ENCODE measurements around the gene CPS1.

CPS1 gene

DNA sequence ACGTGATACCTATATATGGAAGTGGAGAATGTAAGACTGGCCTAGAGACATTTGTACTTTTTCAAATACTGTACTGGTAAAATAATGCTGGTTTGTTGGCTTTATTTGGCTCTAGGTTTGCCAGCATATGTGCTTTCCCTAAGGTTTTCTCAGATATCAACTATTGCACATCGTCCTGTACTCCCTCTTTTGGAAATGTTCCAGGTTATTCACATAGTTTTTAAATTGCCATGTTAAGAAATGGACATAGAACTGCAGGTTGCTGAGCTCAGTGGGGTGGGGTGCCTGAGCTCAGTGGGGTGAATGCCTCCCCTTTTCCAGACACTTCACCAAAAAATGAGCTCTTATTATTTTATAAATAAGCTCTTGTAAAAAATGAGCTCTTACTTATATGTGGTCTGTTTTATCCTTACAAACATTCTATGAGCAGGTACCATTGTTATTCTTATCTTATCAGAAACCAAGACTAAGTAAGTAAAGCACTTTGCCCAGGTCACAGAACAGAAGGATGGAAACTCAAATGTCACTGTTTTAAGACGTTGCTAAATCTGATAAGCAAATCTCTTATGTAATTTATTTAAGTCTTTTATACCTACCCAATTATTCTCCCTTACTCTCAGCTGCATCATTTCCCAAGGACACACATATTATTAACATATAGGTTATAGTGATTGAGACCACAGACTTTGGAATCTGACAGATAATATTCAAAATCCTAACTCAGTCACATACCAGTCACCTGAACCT is 99.0 kb downstream of the CPS1 start:
- no peak for DNase-seq (ENCODE audit: extremely low spot score)
- no peak for TF ChIP-seq TARDBP (IDR thresholded peaks at IDR 0.05)
- TF ChIP-seq ARNT (IDR thresholded peaks at IDR 0.05) = no peak
- TF ChIP-seq L3MBTL2 (conservative IDR thresholded peaks at IDR 0.05) = no peak
- TF ChIP-seq CTBP1 (IDR thresholded peaks at IDR 0.05; ENCODE audit: borderline replicate concordance) = no peak
- no peak for TF ChIP-seq NFRKB (IDR thresholded peaks at IDR 0.05)
- TF ChIP-seq BHLHE40 (IDR thresholded peaks at IDR 0.05; ENCODE audit: borderline replicate concordance) = no peak
- TF ChIP-seq SUZ12 (IDR thresholded peaks at IDR 0.05) = no peak
- no peak for TF ChIP-seq HDGF (IDR thresholded peaks at IDR 0.05; ENCODE audit: borderline replicate concordance)
- TF ChIP-seq LEF1 (IDR thresholded peaks at IDR 0.05; ENCODE audit: borderline replicate concordance) = no peak
- TF ChIP-seq, protein P1, sequence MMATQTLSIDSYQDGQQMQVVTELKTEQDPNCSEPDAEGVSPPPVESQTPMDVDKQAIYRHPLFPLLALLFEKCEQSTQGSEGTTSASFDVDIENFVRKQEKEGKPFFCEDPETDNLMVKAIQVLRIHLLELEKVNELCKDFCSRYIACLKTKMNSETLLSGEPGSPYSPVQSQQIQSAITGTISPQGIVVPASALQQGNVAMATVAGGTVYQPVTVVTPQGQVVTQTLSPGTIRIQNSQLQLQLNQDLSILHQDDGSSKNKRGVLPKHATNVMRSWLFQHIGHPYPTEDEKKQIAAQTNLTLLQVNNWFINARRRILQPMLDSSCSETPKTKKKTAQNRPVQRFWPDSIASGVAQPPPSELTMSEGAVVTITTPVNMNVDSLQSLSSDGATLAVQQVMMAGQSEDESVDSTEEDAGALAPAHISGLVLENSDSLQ (IDR thresholded peaks at IDR 0.05) = no peak
- no peak for TF ChIP-seq SP1 (IDR thresholded peaks at IDR 0.05)
- TF ChIP-seq FOXM1 (IDR thresholded peaks at IDR 0.05; ENCODE audit: borderline replicate concordance) = no peak
- no peak for TF ChIP-seq ZNF384 (IDR thresholded peaks at IDR 0.05)
- ChIA-PET POLR2A (no interaction called here), CTCF (interaction anchor here (0.6 to 0.7 kb wide), 2 partner anchors 81 to 199 kb away, joined by 3 read pairs; no protein-coding TSS in a partner anchor)

DNA sequence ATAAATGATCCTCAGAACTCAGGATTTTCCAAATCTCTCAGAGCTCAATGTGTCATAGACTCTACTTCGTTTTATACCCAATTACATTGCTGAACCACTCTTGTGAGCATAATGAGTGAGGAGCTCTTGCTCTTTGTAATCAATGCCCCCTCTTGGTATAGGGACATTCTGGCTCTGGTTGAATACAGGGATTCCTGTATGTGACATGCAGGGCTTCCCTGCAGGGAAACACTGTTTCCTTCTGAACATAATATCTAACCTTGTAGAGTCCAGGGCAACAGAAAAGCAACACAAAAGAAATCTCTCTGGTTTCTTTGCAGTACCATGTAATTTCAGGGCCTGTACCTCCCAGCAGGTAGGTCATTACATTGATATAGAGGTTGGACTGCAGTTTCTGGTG is 101.5 kb downstream of the CPS1 start:
- ChIA-PET CTCF (interaction anchor here (0.7 kb wide), 1 partner anchor 55 kb away, joined by 7 read pairs; no protein-coding TSS in a partner anchor), POLR2A (no interaction called here)
- TF ChIP-seq NFRKB (IDR thresholded peaks at IDR 0.05) = no peak
- TF ChIP-seq FOXM1 (IDR thresholded peaks at IDR 0.05; ENCODE audit: borderline replicate concordance) = no peak
- TF ChIP-seq ARNT (IDR thresholded peaks at IDR 0.05) = no peak
- no peak for TF ChIP-seq LEF1 (IDR thresholded peaks at IDR 0.05; ENCODE audit: borderline replicate concordance)
- TF ChIP-seq CTBP1 (IDR thresholded peaks at IDR 0.05; ENCODE audit: borderline replicate concordance) = no peak
- TF ChIP-seq FOXA1 (IDR thresholded peaks at IDR 0.05) = no peak
- no peak for TF ChIP-seq BHLHE40 (IDR thresholded peaks at IDR 0.05; ENCODE audit: borderline replicate concordance)
- TF ChIP-seq SP1 (IDR thresholded peaks at IDR 0.05) = no peak
- TF ChIP-seq, protein P1 (IDR thresholded peaks at IDR 0.05) = no peak
- no peak for TF ChIP-seq L3MBTL2 (conservative IDR thresholded peaks at IDR 0.05)
- TF ChIP-seq FOXK2 (IDR thresholded peaks at IDR 0.05) = no peak
- TF ChIP-seq TARDBP (IDR thresholded peaks at IDR 0.05) = no peak
- no peak for TF ChIP-seq ELF4 (IDR thresholded peaks at IDR 0.05)
- TF ChIP-seq HDGF (IDR thresholded peaks at IDR 0.05; ENCODE audit: borderline replicate concordance) = no peak
- DNase-seq (ENCODE audit: extremely low spot score) = no peak

DNA sequence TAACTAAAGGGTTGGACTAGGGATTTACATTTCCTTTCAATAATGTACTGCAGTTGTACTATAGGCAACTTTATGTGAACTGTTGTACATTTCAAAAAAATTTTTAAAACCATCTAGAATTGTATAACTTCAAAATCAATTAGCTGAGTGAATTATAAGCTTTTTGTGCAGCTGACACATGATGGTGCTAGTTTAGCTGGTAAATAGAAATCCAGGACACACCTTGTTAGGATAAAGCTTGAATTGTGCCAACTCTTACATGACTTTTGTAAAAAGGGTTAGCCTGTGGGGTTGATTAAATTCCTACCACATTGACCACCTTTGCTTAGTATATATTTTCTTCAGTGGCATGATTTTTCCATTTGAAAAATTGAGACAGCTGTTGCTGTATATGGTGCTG is 104.4 kb downstream of the CPS1 start:
- ChIA-PET POLR2A (no interaction called here), CTCF (no interaction called here)
- DNase-seq (ENCODE audit: extremely low spot score) = no peak
- no peak for TF ChIP-seq L3MBTL2 (conservative IDR thresholded peaks at IDR 0.05)
- no peak for TF ChIP-seq FOXM1 (IDR thresholded peaks at IDR 0.05; ENCODE audit: borderline replicate concordance)
- no peak for TF ChIP-seq FOXK2 (IDR thresholded peaks at IDR 0.05)
- TF ChIP-seq NFRKB (IDR thresholded peaks at IDR 0.05) = no peak
- TF ChIP-seq ZNF384 (IDR thresholded peaks at IDR 0.05) = no peak
- TF ChIP-seq SUZ12 (IDR thresholded peaks at IDR 0.05) = no peak
- no peak for TF ChIP-seq CTBP1 (IDR thresholded peaks at IDR 0.05; ENCODE audit: borderline replicate concordance)

DNA sequence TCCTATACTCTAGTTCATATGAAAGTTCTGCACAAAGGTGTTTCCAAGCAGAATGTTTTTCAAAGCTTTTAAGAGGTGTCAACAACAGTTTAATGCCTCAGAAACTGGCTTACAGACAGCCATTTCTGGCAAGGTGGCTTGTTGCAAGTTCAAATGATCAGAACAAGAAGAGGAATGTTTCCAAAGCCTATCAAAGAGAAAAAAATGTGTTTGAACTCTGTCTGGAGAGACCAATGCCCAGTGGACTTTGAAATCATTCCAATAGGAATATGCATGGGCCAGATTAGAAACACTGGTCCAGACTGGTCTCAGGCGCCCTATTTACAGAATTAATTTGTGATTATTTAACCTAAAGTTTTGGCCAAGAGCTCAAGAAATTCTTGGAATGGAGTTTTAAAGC is 106.2 kb downstream of the CPS1 start:
- no peak for TF ChIP-seq CTBP1 (IDR thresholded peaks at IDR 0.05; ENCODE audit: borderline replicate concordance)
- no peak for TF ChIP-seq L3MBTL2 (conservative IDR thresholded peaks at IDR 0.05)
- no peak for TF ChIP-seq SUZ12 (IDR thresholded peaks at IDR 0.05)
- TF ChIP-seq, protein P1 (IDR thresholded peaks at IDR 0.05) = no peak
- no peak for TF ChIP-seq TARDBP (IDR thresholded peaks at IDR 0.05)
- no peak for TF ChIP-seq HDGF (IDR thresholded peaks at IDR 0.05; ENCODE audit: borderline replicate concordance)
- no peak for TF ChIP-seq BHLHE40 (IDR thresholded peaks at IDR 0.05; ENCODE audit: borderline replicate concordance)
- no peak for TF ChIP-seq FOXM1 (IDR thresholded peaks at IDR 0.05; ENCODE audit: borderline replicate concordance)
- no peak for TF ChIP-seq NFRKB (IDR thresholded peaks at IDR 0.05)
- TF ChIP-seq FOXK2 (IDR thresholded peaks at IDR 0.05) = no peak
- TF ChIP-seq FOXA1 (IDR thresholded peaks at IDR 0.05) = no peak
- TF ChIP-seq ELF4 (IDR thresholded peaks at IDR 0.05) = no peak
- TF ChIP-seq ZNF384 (IDR thresholded peaks at IDR 0.05) = no peak
- no peak for TF ChIP-seq SP1 (IDR thresholded peaks at IDR 0.05)
- no peak for TF ChIP-seq ARNT (IDR thresholded peaks at IDR 0.05)
- no peak for TF ChIP-seq LEF1 (IDR thresholded peaks at IDR 0.05; ENCODE audit: borderline replicate concordance)
- ChIA-PET POLR2A (no interaction called here), CTCF (interaction anchor here (0.6 kb wide), 1 partner anchor 11 kb away, joined by 4 read pairs; no protein-coding TSS in a partner anchor)
- DNase-seq (ENCODE audit: extremely low spot score) = no peak

DNA sequence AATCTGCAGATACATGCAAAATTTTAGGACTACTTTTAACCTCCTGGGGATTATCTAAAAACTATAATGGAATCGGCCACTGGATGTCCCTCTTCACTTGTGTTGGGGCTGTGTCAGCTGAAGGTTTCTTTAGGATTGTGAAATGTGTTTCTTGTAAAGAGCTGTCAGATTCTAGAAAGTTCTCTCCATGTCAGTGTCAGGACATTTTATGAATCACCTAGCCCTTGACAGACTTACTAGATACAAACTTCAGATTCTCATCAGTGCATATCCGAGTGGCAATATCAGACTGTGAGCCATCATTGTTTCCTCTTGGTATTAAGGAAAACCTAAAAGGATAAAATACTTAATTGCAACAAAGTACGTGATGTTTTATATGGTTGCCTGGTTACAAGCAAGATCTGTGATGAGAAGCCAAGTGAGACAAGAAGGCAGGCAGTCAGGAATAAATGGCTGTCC is 107.3 kb downstream of the CPS1 start:
- POLR2A ChIA-PET = no interaction called here
- CTCF ChIA-PET = no interaction called here
- peak; percentile 9 for DNase-seq (ENCODE audit: extremely low spot score)
- TF ChIP-seq NFRKB (IDR thresholded peaks at IDR 0.05) (no peak), TARDBP (IDR thresholded peaks at IDR 0.05) (no peak), ARNT (IDR thresholded peaks at IDR 0.05) (no peak), FOXA1 (IDR thresholded peaks at IDR 0.05) (no peak), FOXK2 (IDR thresholded peaks at IDR 0.05) (no peak), L3MBTL2 (conservative IDR thresholded peaks at IDR 0.05) (no peak), HDGF (IDR thresholded peaks at IDR 0.05; ENCODE audit: borderline replicate concordance) (no peak), CTBP1 (IDR thresholded peaks at IDR 0.05; ENCODE audit: borderline replicate concordance) (no peak), LEF1 (IDR thresholded peaks at IDR 0.05; ENCODE audit: borderline replicate concordance) (no peak), BHLHE40 (IDR thresholded peaks at IDR 0.05; ENCODE audit: borderline replicate concordance) (no peak), ELF4 (IDR thresholded peaks at IDR 0.05) (no peak)
- TF ChIP-seq, protein P1 (IDR thresholded peaks at IDR 0.05) = no peak

All from HEK293T (cell line).